Measurements from ENCODE around the gene GPAT3.
"Not testable (repeated sequence)": the region's sequence is repeated elsewhere in the genome, so short reads cannot be mapped to it uniquely, and the experiment has no call there.

GRCh38 chr4:83576237-83576636 lies 40.3 kb downstream of the GPAT3 start:
- TF ChIP-seq, protein P1, sequence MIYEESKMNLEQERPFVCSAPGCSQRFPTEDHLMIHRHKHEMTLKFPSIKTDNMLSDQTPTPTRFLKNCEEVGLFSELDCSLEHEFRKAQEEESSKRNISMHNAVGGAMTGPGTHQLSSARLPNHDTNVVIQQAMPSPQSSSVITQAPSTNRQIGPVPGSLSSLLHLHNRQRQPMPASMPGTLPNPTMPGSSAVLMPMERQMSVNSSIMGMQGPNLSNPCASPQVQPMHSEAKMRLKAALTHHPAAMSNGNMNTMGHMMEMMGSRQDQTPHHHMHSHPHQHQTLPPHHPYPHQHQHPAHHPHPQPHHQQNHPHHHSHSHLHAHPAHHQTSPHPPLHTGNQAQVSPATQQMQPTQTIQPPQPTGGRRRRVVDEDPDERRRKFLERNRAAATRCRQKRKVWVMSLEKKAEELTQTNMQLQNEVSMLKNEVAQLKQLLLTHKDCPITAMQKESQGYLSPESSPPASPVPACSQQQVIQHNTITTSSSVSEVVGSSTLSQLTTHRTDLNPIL (CRISPR knock-in tag; IDR thresholded peaks at IDR 0.05; ENCODE audit: low read depth) = not testable (repeated sequence)
- TF ChIP-seq ZNF8 (CRISPR knock-in tag; IDR thresholded peaks at IDR 0.05); PATZ1 (CRISPR knock-in tag; IDR thresholded peaks at IDR 0.05; ENCODE audit: borderline replicate concordance); RARB (CRISPR knock-in tag; IDR thresholded peaks at IDR 0.05); BACH2 (CRISPR knock-in tag; IDR thresholded peaks at IDR 0.05; ENCODE audit: borderline replicate concordance); OSR1 (CRISPR knock-in tag; IDR thresholded peaks at IDR 0.05); ARNTL (CRISPR knock-in tag; IDR thresholded peaks at IDR 0.05; ENCODE audit: borderline replicate concordance, low read depth); SNAI2 (CRISPR knock-in tag; IDR thresholded peaks at IDR 0.05); CSDC2 (CRISPR knock-in tag; IDR thresholded peaks at IDR 0.05); TCF4 (CRISPR knock-in tag; IDR thresholded peaks at IDR 0.05; ENCODE audit: borderline replicate concordance): not testable (repeated sequence)
- TF ChIP-seq, protein P2, sequence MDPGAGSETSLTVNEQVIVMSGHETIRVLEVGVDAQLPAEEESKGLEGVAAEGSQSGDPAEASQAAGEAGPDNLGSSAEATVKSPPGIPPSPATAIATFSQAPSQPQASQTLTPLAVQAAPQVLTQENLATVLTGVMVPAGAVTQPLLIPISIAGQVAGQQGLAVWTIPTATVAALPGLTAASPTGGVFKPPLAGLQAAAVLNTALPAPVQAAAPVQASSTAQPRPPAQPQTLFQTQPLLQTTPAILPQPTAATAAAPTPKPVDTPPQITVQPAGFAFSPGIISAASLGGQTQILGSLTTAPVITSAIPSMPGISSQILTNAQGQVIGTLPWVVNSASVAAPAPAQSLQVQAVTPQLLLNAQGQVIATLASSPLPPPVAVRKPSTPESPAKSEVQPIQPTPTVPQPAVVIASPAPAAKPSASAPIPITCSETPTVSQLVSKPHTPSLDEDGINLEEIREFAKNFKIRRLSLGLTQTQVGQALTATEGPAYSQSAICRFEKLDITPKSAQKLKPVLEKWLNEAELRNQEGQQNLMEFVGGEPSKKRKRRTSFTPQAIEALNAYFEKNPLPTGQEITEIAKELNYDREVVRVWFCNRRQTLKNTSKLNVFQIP (CRISPR knock-in tag; IDR thresholded peaks at IDR 0.05; ENCODE audit: borderline replicate concordance, low read depth) = not testable (repeated sequence)
